Suprapubic skin (tissue), 3 donors: ENCODE data around the gene SLC7A11.

Experiments
- POLR2A ChIP-seq, 2 donors: fragments of 450-650 bp; IDR thresholded peaks; one replicate each; pipeline ENCODE4 v1.6.1; 2017; ENCODE audit warnings: antibody characterized with exemption in 2 of 2, mild to moderate bottlenecking in 2 of 2, moderate library complexity in 2 of 2
- TF ChIP-seq, protein P1 (sequence below), 2 donors: fragments of 200-600 bp in 1 of 2; fragments of 450-650 bp in 1 of 2; sonication (generic) in 1 of 2; IDR thresholded peaks; one replicate each; pipeline ENCODE4 v1.5.1; 2016 to 2019; ENCODE audit warnings: antibody characterized with exemption in 2 of 2, mild to moderate bottlenecking in 1 of 2, moderate library complexity in 1 of 2

DNA sequence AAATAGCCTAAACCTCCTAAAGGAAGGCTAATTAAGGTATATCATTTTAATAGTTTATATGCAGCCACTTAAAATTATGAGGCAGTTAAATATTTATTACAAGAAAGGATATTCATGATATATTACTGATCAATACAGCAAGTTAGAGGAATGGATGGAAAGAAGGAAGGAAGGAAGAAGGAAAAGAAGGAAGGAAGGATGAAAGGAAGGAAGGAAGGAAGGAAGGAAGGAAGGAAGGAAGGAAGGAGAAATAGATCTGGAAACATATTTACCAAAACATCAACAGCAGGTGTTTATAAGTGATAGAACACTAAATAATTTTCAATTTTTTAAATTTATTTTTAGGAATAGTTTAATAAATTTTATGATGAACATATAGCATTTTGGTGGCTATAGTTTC lies 17.5 kb downstream of the SLC7A11 start:
- no peak for TF ChIP-seq POLR2A (IDR thresholded peaks at IDR 0.05)
- TF ChIP-seq, protein P1, sequence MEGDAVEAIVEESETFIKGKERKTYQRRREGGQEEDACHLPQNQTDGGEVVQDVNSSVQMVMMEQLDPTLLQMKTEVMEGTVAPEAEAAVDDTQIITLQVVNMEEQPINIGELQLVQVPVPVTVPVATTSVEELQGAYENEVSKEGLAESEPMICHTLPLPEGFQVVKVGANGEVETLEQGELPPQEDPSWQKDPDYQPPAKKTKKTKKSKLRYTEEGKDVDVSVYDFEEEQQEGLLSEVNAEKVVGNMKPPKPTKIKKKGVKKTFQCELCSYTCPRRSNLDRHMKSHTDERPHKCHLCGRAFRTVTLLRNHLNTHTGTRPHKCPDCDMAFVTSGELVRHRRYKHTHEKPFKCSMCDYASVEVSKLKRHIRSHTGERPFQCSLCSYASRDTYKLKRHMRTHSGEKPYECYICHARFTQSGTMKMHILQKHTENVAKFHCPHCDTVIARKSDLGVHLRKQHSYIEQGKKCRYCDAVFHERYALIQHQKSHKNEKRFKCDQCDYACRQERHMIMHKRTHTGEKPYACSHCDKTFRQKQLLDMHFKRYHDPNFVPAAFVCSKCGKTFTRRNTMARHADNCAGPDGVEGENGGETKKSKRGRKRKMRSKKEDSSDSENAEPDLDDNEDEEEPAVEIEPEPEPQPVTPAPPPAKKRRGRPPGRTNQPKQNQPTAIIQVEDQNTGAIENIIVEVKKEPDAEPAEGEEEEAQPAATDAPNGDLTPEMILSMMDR (IDR thresholded peaks at IDR 0.05): no peak
